Stimulated activated CD8-positive, alpha-beta memory T cell treated with anti-CD3 and anti-CD28 coated beads, Interleukin-7, amount 100 ng/mL, for 4 hours (primary cell): ENCODE measurements around the gene IGF2R.
"Not testable (repeated sequence)": the region's sequence is repeated elsewhere in the genome, so short reads cannot be mapped to it uniquely, and the experiment has no call there.

Source experiments
- DNase-seq, 2 donors: peaks; one replicate each; pipeline ENCODE4 v3.0.0-alpha.2; 2020; ENCODE audit warnings: low read depth in 2 of 2

The IGF2R gene

DNA sequence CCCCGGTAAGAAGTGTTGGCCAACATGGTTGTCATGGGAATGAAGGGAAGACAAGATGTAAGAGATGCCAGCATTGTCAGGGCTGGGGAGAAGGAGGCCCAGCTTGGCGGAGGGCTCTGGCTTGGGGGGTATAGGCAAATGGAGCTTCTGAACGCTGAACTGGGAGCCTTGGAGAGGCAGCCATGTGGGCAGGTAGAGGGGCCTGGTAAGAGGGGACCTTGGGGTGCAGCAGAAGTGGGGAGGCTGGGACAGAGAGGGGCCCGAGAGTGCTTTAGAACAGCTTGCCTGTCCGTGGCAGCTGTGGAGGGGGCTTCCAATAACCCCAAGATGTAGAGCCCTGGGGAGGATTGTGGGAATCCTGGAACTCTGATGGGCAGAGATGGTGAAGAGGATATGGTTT is 155.7 kb downstream of the IGF2R start:
- no peak for DNase-seq

- not testable (repeated sequence) for DNase-seq
Observed at GRCh38 chr6:160125105-160125504, 156.2 kb downstream of the IGF2R start.

- no peak for DNase-seq
Observed at GRCh38 chr6:160127270-160128124, 158.6 kb downstream of the IGF2R start.

- no peak for DNase-seq
Observed at GRCh38 chr6:160128125-160128683, 159.3 kb downstream of the IGF2R start.

DNA sequence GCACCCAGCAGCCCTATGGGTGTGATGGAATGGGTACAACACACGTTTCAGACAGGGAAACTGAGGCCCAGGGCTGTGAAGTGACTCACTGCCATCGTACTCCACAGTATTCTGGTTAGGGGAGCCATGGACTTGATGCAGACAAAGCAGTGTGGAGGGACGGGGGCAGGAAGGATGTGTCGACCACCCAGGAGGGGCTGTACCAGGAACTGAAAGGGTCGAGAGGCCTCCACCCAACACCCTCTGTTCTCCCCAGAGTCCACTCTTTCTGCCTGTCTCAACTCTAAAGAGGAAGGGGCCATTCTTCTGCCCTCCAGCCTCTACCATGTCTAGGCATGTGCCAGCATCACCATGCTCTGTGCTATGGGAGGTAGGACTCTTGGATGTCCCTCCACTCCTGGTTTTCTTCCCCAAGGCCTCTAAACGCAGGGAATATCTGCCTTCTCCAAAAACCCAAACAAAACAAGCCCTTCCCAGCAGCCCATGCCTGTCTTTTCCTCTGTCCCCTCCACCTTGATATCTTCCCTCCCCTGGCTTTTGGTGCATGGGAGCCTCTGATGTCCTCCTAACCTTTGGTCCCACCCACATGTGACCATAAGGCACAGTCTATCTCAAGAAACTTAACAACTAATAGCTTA is 160.1 kb downstream of the IGF2R start:
- DNase-seq: no peak

DNA sequence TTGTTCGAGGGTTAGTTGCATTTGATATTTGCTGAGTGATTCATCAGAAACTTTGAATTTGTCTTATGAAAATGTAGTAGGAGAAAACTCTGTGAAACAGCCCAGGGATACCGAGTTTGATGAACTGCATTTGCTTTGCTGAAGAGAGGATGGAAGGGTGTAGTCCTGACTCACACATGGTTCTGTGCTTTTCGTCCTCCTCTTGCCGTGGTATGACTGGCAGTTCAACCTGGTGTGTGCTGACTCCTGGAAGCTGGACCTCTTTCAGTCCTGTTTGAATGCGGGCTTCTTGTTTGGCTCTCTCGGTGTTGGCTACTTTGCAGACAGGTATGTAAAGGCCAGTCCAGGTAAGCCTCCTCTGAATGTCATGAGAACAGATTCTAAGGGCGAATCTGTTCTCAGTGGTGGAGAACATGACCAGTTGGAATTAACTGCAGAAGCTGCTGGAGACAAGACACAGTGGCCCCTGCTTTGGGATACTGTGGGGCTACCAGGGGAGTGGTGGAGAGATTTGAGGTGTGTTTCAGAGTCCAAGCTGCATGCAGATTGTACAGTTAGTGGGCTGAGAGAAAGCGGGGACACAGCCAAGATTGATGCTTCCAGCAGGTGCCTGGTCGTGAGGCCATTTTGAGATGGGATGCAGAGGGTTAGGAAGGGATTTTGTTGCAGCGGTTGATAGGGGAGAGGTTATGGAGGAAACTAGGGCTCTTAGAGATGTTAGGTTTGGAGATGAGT is 161.2 kb downstream of the IGF2R start:
- DNase-seq: no peak

DNA sequence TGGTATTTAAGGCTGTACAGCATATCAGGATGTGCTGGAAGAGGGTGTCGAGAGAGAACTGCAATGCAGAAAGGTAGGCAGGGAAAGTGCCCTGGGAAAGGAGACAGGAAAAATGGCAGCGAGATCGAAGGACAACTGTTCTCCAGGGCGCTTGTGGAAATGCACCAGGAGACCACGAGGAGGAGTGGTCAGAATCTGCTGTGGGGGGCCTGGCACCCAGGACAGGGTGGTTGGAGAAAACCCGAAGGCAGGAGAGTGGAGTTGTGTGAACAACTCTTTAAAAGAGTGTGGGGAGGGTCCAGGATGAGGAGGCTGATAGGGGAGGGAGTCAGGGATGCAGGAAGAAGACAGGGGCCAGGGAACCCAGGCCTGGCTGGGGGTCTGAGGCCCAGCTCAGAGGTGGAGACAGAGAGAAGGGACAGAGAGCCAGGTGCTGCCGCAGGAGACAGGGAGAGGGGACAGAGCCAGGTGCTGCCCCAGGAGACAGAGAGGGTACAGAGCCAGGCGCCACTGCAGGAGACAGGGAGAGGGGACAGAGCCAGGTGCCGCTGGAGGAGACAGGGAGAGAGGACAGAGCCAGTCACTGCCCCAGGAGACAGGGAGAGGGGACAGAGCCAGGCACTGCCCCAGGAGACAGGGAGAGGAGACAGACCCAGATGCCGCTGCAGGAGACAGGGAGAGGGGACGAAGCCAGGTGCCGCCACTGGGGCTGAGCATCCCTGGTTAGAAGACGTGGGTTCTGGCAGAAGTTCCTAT is 162.0 kb downstream of the IGF2R start:
- DNase-seq: no peak

DNA sequence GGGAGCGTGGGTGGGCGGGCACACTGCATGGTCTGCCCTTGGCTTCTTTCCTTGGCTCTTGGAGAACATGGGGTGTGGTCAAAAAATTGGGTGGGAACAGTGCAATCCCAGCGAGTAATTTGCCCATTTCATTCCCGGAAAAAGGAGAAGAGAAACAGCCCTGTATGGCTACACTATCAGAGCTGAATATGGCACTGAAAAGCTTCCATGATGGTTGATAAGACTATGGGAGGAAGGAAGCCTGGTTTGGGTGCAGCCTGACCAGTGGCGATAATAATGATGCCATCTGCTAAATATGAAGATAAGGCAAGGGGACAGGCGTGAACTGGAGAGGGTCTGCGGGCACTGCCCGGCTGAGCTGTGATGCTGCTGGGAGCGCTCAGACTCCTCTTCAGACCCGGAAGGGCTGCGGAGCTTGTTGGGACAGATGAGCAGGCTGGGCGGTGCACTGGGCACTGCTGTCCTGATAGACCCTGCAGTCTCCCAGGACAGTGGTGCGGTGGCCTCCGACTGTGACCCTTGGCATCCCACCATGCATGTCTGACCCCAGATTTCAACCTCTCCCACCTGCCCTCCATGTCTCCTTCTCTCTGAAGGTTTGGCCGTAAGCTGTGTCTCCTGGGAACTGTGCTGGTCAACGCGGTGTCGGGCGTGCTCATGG is 162.9 kb downstream of the IGF2R start:
- DNase-seq: no peak

DNA sequence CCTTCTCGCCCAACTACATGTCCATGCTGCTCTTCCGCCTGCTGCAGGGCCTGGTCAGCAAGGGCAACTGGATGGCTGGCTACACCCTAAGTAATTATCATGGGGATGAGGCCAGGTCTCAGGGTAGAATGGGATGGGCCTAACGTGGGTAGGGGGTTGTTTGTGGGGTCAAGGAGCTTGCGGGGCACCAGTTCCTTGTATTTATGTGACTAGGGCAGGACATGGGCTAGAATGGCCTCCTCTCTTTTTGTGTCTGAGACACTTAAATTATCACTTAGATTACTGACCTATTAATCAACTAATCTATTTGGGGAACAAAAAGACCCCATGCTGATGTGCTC is 163.4 kb downstream of the IGF2R start:
- no peak for DNase-seq

DNA sequence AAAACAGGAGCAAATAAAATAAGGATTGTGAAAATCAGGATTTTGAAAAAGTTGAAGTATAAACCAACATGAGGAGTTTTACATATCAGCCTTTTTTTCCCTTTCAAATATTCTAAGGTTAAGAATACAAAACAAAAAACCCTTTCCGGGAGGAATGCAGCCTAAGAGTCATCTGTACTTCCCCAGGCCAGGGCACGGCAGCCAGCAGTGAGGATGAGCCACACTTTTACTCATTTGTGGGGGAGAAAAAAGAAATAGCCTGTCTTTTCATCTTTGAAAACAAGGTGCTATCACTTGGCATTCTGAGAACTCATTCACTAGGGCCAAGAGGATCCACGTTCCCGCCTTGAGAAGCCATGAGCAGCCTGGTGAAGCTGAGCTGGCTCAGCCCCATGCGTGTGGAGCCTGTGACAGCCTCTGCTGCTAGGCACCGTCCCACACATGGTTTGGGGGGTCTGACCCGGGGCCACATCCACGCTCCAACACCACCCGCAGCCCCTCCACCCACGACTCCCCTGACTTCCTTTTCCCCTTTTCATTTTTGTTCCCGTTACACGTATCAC is 164.0 kb downstream of the IGF2R start:
- DNase-seq: no peak

GRCh38 chr6:160133441-160134336 is 164.8 kb downstream of the IGF2R start:
- DNase-seq: no peak

DNA sequence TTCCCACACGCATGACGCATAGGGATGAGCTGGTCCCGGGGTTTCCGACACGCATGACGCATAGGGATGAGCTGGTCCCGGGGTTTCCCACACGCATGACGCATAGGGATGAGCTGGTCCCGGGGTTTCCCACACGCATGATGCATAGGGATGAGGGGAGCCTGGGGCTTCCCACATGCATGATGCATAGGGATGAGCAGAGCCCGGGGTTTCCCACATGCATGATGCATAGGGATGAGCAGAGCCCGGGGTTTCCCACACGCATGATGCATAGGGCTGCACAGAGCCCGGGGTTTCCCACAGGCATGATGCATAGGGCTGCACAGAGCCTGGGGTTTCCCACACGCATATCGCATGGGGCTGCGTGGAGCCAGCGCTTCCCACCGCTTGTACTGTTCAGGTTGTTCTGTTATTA is 165.5 kb downstream of the IGF2R start:
- DNase-seq: not testable (repeated sequence)

DNA sequence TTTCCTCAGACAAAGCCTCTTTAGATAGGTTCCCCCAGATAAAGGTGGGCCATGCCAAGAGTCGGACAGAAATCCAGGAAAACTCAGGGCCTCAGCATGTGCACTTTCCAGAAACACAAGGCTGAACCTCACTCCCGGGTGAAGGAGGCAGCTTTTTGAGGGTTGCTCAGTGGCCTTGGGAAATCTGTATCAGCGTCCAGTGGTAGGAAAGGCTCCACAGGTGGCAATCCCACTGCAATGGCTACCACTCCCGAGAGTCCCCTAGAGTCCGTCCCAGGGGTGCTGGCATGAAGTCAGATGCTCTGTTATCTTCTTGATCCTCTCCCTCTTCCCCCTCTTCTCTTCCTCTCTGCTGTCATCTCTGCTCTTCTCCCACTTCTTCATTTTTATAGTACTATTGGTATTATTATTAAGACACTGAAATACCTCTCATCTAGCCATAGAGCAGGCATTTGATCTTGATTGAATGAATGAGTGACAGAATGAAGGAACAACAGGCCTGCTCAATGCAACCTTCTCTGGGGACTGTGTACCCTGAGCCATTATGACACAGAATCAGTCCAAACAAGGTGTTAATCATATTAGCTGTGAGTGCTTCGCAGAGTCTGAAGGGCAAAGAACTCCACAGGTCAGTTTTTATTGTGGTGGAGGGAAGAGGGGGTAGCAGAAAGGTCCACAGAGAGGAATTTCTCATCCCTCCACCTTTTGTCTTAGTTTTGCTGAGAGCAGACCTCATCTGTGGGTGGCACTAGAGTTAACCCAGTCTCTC is 166.1 kb downstream of the IGF2R start:
- DNase-seq: no peak

DNA sequence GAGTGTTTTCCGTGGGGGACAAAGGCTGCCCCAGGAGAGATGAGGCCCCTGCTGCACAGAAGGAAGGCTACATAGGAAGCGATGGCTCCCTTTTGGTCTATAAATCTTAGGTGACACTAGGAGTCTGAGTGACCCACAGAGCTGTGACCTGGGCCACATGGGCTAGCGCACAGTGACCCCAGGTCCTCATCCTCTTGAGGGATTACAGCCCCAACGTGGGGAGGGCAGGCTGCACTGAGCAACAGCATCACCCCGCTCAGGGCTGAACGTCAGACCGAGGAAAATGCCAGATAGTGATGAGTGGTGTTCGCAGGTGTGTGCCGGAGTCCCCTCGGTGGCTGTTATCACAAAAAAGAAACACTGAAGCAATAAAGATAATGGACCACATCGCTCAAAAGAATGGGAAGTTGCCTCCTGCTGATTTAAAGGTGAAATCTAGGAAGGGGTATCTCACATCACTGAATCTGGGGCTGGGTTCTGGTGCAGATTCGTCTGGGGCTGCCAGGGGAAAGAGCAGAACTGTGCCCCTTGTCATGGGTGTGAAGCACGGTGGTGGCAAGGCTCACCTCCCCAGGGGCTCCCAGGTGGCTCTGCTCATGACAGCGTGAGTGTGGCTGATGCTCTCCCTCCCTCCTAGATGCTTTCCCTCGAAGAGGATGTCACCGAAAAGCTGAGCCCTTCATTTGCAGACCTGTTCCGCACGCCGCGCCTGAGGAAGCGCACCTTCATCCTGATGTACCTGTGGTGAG is 167.2 kb downstream of the IGF2R start:
- DNase-seq: no peak

- DNase-seq: no peak
Observed at GRCh38 chr6:160137130-160137988, 168.5 kb downstream of the IGF2R start.

- peak; percentile 22 to 31 for DNase-seq
Observed at GRCh38 chr6:160137989-160138835, 169.3 kb downstream of the IGF2R start.
